ENCODE measurements around the gene SLC13A3.

DNA sequence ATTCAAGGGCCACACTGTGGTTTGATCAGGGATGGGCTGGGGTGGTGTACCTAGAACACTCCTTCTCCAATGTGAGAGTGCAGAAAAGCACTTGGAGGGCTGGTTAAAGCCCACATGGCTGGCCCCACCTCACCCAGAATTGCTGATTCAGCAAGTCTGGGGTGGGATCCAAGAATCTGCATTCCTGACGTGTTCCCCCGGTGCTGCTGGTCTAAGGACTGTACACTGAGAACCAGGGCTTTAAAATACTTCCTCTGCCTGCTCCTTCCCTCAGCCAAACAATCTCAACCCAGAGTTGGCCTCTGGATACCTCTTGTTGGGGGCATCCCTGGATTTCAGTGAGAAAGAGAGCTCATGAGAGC is 87.4 kb downstream of the SLC13A3 start:
- TF ChIP-seq, protein P1, sequence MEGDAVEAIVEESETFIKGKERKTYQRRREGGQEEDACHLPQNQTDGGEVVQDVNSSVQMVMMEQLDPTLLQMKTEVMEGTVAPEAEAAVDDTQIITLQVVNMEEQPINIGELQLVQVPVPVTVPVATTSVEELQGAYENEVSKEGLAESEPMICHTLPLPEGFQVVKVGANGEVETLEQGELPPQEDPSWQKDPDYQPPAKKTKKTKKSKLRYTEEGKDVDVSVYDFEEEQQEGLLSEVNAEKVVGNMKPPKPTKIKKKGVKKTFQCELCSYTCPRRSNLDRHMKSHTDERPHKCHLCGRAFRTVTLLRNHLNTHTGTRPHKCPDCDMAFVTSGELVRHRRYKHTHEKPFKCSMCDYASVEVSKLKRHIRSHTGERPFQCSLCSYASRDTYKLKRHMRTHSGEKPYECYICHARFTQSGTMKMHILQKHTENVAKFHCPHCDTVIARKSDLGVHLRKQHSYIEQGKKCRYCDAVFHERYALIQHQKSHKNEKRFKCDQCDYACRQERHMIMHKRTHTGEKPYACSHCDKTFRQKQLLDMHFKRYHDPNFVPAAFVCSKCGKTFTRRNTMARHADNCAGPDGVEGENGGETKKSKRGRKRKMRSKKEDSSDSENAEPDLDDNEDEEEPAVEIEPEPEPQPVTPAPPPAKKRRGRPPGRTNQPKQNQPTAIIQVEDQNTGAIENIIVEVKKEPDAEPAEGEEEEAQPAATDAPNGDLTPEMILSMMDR (IDR thresholded peaks at IDR 0.05), result no peak
- no peak for TF ChIP-seq POLR2A (IDR thresholded peaks at IDR 0.05)

Data from tibial nerve (tissue), 3 donors.